SKM-1 treated with dmso at 0.1 percent for 144 hours (cell line): ENCODE results near the gene RABGAP1L.
"Not testable (repeated sequence)": the region's sequence is repeated elsewhere in the genome, so short reads cannot be mapped to it uniquely, and the experiment has no call there.

Source experiments
- DNase-seq: peaks from one replicate; lab custom pipeline; 2025; ENCODE audit not compliant: unreplicated experiment; lab: John Stamatoyannopoulos, UW

Gene RABGAP1L

DNA sequence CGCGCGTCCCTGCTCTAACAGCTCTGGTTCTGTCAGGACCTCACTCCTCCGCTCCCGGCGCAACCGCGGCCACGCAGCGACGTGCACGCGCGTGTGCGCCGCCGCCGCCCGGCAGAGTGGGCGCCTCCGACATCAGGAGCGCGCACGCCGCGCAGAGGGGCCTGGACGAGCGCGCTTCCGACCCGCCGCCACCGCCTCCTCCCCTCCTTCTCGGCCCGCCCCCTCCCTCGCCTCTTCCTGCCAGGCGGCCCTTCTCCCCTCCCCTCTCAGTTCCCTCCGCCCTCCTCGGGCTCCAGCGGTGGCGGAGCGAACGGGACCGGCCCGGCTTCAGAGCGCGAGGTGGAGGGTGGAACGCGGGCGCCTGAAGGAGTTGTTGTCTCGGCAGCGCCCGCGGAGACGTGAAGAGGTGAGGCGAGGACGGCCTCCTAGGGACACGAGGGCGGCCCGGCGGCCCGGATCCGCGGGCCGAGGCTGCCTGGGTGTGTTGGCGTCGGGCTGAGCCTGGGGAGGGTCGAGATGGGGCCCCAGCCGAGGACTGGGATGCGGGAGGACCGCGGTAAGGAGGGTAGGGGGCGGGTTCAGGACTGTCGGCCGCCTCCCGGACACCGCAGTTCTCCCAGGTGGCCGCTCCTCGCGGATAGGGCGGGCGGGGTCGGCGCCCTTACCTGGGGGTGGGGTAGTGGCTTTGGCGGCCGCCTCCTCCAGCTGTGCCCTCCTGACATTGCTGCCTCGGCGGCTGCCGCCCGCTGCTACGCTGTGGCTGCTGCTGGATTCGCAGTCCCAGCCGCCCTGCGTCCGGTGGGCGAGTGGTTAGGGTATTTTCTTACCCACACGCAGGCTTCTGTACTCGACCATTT is at the start of gene RABGAP1L:
Gene RABGAP1L, plus strand, starts transcription at position 269 of the 857 bp plus-strand sequence.
- DNase-seq: peak; percentile 97

DNA sequence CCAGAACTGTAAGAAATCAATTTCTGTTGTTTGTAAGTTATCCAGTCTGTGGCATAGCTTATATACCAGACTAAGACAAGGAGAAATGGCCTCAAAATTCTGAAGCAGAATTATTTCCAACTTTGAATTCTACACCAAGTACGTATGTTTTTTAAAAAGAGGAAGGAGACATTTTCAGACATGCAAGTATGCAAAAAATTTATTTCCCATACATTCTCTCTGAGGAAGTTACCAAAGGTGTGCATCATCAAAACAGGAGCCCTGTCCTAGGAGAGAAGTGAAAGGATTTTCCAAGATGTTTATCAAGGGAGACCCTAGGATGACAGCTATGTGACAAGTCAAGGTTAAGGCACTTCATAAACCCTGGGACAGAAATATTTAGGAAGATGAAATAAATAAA is 49.3 kb upstream of the RABGAP1L start:
- DNase-seq: no peak

GRCh38 chr1:174112489-174113162 is 46.7 kb upstream of the RABGAP1L start:
- DNase-seq: no peak

GRCh38 chr1:174114106-174114505 is 45.2 kb upstream of the RABGAP1L start:
- no peak for DNase-seq

DNA sequence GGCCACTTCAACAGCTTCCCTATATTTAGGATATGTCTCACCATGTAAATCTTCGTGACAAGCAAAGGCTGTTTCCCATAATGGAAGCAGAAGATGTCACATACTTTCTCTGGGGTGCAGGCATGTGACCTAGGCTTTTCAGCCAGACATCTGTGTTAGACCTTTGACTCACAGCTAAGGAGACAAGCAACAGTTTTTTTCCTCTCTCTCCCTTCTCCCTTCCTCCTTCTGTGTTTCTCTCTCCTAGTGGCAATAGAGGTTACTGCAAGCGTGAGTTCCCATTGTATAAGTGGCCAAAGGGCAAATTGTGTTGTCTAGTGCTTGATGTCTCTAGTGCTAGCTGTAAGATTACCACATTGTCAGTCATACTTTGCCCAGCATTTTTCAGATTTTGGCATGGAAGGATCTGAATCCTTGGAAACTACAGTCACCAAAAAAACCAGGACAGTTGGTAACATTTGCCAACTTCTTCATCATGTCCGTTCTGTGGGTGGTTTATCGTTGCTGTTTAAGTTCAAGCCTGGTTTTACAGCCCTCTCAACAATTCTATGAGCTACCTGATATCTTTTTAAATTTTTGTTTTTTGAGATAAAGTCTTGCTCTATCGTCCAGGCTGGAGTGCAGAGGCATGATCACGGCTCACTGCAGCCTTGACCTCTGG is 44.4 kb upstream of the RABGAP1L start:
- peak; percentile 80 for DNase-seq

- no peak for DNase-seq
Observed at GRCh38 chr1:174116042-174116441, 43.3 kb upstream of the RABGAP1L start.

DNA sequence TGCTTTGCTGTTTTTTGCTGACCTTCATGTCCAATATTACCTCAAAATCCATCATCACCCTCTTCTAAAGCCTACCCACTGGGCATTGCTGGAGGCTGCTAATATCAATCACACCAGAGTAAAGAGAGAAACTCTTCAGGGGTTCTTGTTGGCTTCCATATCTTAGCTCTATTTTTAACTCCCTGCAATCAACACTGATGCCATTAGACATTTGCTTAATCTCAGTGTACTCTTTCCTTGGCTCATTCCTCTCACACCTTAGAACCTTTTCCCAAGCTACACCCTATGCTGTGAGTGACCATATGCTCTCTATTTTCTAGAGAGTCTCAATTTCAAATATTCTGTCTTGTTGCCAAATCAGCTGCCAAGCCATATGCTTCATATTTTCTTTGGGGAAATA is 40.6 kb upstream of the RABGAP1L start:
- no peak for DNase-seq

- not testable (repeated sequence) for DNase-seq
Observed at GRCh38 chr1:174122318-174122717, 37.0 kb upstream of the RABGAP1L start.

GRCh38 chr1:174123843-174124242 is 35.5 kb upstream of the RABGAP1L start:
- no peak for DNase-seq

DNA sequence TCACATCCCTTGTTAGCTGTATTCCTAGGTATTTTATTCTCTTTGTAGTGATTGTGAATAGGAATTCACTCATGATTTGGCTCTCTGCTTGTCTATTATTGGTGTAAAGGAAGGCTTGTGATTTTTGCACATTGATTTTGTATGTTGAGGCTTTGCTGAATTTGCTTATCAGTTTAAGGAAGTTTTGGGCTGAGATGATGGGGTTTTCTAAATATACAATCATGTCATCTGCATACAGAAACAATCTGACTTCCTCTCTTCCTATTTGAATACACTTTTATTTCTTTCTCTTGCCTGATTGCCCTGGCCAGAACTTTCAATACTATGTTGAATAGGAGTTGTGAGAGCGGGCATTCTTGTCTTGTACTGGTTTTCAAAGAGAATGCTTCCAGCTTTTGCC is 32.1 kb upstream of the RABGAP1L start:
- not testable (repeated sequence) for DNase-seq

- DNase-seq: no peak
Observed at GRCh38 chr1:174131032-174131638, 28.2 kb upstream of the RABGAP1L start.

- no peak for DNase-seq
Observed at GRCh38 chr1:174134003-174134659, 25.2 kb upstream of the RABGAP1L start.

GRCh38 chr1:174135211-174135610 is 24.1 kb upstream of the RABGAP1L start:
- DNase-seq: no peak

- DNase-seq: no peak
Observed at GRCh38 chr1:174136714-174137113, 22.6 kb upstream of the RABGAP1L start.

DNA sequence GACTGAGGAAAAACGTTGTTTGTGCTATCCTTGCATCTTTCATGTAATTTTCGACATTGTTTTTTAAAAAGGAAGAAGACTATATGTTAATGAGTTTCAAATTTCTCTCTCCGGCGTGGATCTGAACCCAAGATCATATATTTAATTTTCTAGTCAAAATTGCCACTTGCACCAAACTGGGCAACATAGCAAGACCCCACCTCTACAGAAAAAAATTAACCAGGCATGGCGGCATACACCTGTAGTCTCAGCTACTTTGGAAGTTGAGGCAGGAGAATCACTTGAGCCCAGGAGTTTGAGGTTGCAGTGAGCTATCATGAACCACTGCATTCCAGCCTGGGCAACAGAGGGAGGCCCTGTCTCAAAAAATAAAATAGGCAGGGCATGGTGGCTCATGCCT is 16.5 kb upstream of the RABGAP1L start:
- no peak for DNase-seq

- DNase-seq: not testable (repeated sequence)
Observed at GRCh38 chr1:174143727-174144396, 15.5 kb upstream of the RABGAP1L start.

GRCh38 chr1:174144397-174144783 is 14.9 kb upstream of the RABGAP1L start:
- DNase-seq: not testable (repeated sequence)

- DNase-seq: no peak
Observed at GRCh38 chr1:174149216-174149615, 10.1 kb upstream of the RABGAP1L start.

DNA sequence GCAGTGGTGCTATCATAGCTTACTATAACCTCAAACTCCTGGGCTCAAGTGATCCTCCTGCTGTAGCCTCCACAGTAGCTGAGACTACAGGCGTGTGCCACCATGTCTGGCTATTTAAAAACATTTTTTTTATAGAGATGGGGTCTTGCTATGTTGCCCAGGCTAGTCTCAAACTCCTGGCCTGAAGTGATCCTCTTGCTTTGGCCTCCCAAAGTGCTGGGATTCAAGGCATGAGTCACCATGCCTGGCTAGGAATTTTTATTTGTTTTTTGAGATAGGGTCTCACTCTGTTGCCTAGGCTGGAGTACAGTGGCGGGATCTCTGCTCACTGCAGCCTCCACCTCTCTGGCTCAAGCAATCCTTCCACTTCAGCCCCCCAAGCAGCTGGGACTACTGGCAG is 8.8 kb upstream of the RABGAP1L start:
- no peak for DNase-seq

DNA sequence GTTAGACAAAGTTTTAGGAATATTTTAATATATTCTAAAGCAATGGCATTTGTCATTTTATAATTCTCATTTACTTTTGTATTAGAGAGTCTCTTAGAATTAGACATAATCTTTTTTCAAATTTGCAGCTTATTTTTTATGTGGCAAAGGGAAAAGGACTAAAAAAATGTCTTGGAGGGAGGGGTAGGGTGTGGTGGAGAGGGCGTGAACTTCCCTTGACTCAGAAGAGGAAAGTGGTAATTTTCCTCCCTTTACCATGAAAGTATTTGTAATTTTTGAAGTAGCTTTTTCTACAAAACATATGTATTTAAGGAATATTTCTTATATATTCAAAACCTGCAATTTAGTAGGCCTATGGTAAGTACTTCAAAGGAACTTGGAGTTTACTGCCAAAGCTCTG is 6.9 kb upstream of the RABGAP1L start:
- DNase-seq: no peak
